DOHH2 (cell line): ENCODE measurements around the gene COL4A2.

Experiments
- H3F3A ChIP-seq: fragments of 200-600 bp; sonication (generic), shearing (Covaris generic); 2 replicates; pipeline ENCODE4 v1.6.0; 2016; ENCODE audit warnings: antibody characterized with exemption, mild to moderate bottlenecking; ENCODE audit not compliant: control insufficient read depth, insufficient read depth
- H3K27ac ChIP-seq: fragments of 200-600 bp; sonication (generic); 2 replicates; pipeline ENCODE4 v1.5.1; 2014; ENCODE audit warnings: low read depth, mild to moderate bottlenecking, low read length, moderate library complexity
- H3K27me3 ChIP-seq: fragments of 200-600 bp; sonication (generic); 2 replicates; pipeline ENCODE4 v1.6.1; 2014; ENCODE audit warnings: mild to moderate bottlenecking, low read length, mixed read lengths; ENCODE audit not compliant: control insufficient read depth
- H3K36me3 ChIP-seq: fragments of 200-600 bp; sonication (generic); 2 replicates; pipeline ENCODE4 v1.6.1; 2014; ENCODE audit warnings: mild to moderate bottlenecking, low read length, moderate library complexity, mixed read lengths; ENCODE audit not compliant: control insufficient read depth
- H3K4me1 ChIP-seq: fragments of 200-600 bp; sonication (generic); 2 replicates; pipeline ENCODE4 v1.6.1; 2014; ENCODE audit warnings: mild to moderate bottlenecking, low read length, mixed read lengths; ENCODE audit not compliant: control insufficient read depth
- H3K4me2 ChIP-seq: fragments of 200-600 bp; sonication (generic); 2 replicates; pipeline ENCODE4 v1.6.0; 2014; ENCODE audit warnings: mild to moderate bottlenecking, low read length, moderate library complexity
- H3K4me3 ChIP-seq: fragments of 200-600 bp; sonication (generic); 2 replicates; pipeline ENCODE4 v1.5.1; 2014; ENCODE audit warnings: mild to moderate bottlenecking, low read length, mixed read lengths
- H3K79me2 ChIP-seq: fragments of 200-600 bp; sonication (generic); 2 replicates; pipeline ENCODE4 v1.6.1; 2014; ENCODE audit warnings: mild to moderate bottlenecking, low read length, mixed read lengths; ENCODE audit not compliant: control insufficient read depth
- H3K9me2 ChIP-seq: fragments of 200-600 bp; sonication (generic); replicated peaks from 2 replicates; pipeline ENCODE4 v1.6.1; 2014; ENCODE audit warnings: mild to moderate bottlenecking, low read length, mixed read lengths; ENCODE audit not compliant: control insufficient read depth
- H3K9me3 ChIP-seq: fragments of 200-600 bp; sonication (generic); 2 replicates; pipeline ENCODE4 v1.6.1; 2014; ENCODE audit warnings: antibody characterized with exemption, low read length, mixed read lengths; ENCODE audit not compliant: control insufficient read depth, insufficient read depth
- H4K20me1 ChIP-seq: fragments of 200-600 bp; sonication (generic); 2 replicates; pipeline ENCODE4 v1.6.0; 2014; ENCODE audit warnings: low read depth, mild to moderate bottlenecking, antibody characterized with exemption, low read length, moderate library complexity; ENCODE audit not compliant: control insufficient read depth, insufficient read depth
- CTCF ChIP-seq: fragments of 200-600 bp; sonication (generic); IDR thresholded peaks from one replicate; pipeline ENCODE4 v1.5.1; 2014; ENCODE audit warnings: antibody characterized with exemption, mild to moderate bottlenecking, low read depth, low read length; ENCODE audit not compliant: poor library complexity, severe bottlenecking
- EZH2phosphoT487 ChIP-seq: fragments of 200-600 bp; sonication (generic); IDR thresholded peaks from 2 replicates; pipeline ENCODE4 v1.6.1; 2017; ENCODE audit warnings: borderline replicate concordance, mild to moderate bottlenecking, antibody characterized with exemption, low read length, moderate library complexity, mixed read lengths

COL4A2 gene

GRCh38 chr13:110503979-110504499 lies 197.0 kb downstream of the COL4A2 start:
- no peak overlapping the region for H3K27ac ChIP-seq
- H3K9me2 ChIP-seq: no peaks in the 10 kb centered on the region
- no peak overlapping the region for H3K4me3 ChIP-seq
- H3K4me2 ChIP-seq: no peak overlapping the region
- TF ChIP-seq CTCF: no peak
- no peak for TF ChIP-seq EZH2phosphoT487
- no peaks in the 10 kb centered on the region for H3K36me3 ChIP-seq
- no peaks in the 10 kb centered on the region for H3K27me3 ChIP-seq
- H3F3A ChIP-seq: no peaks in the 10 kb centered on the region
- no peaks in the 10 kb centered on the region for H3K4me1 ChIP-seq
- no peaks in the 10 kb centered on the region for H3K9me3 ChIP-seq
- no peaks in the 10 kb centered on the region for H3K79me2 ChIP-seq
- no peaks in the 10 kb centered on the region for H4K20me1 ChIP-seq

GRCh38 chr13:110505594-110505993 lies 198.5 kb downstream of the COL4A2 start:
- H3K27ac ChIP-seq: no peak overlapping the region
- H3K9me3 ChIP-seq: no peaks in the 10 kb centered on the region
- H3K4me3 ChIP-seq: no peak overlapping the region
- H3K36me3 ChIP-seq: no peaks in the 10 kb centered on the region
- peaks cover 9% of the 10 kb centered on the region for H3K4me1 ChIP-seq
- H3F3A ChIP-seq: no peaks in the 10 kb centered on the region
- H4K20me1 ChIP-seq: no peaks in the 10 kb centered on the region
- no peaks in the 10 kb centered on the region for H3K9me2 ChIP-seq
- no peaks in the 10 kb centered on the region for H3K79me2 ChIP-seq
- no peaks in the 10 kb centered on the region for H3K27me3 ChIP-seq
- H3K4me2 ChIP-seq: no peak overlapping the region
- TF ChIP-seq CTCF (no peak), EZH2phosphoT487 (no peak)

- no peak overlapping the region for H3K27ac ChIP-seq
- no peak overlapping the region for H3K4me2 ChIP-seq
Observed at GRCh38 chr13:110506396-110506795, 199.3 kb downstream of the COL4A2 start.

More at GRCh38 chr13:110506396-110506795, 199.3 kb downstream of the COL4A2 start:
- H3K9me2 ChIP-seq: no peaks in the 10 kb centered on the region
- no peaks in the 10 kb centered on the region for H3F3A ChIP-seq
- H3K27me3 ChIP-seq: no peaks in the 10 kb centered on the region
- H3K79me2 ChIP-seq: no peaks in the 10 kb centered on the region
- no peaks in the 10 kb centered on the region for H3K9me3 ChIP-seq
- H4K20me1 ChIP-seq: no peaks in the 10 kb centered on the region
- no peak for TF ChIP-seq CTCF
- no peak for TF ChIP-seq EZH2phosphoT487
- no peak overlapping the region for H3K4me3 ChIP-seq
- H3K36me3 ChIP-seq: no peaks in the 10 kb centered on the region
- peaks cover 10% of the 10 kb centered on the region for H3K4me1 ChIP-seq
